SH-SY5Y (cell line): Measurements from ENCODE around the gene LRTM2.

ENCODE experiments used
- GATA2 ChIP-seq: IDR thresholded peaks from 2 replicates; pipeline ENCODE4 v1.6.1; 2011; ENCODE audit warnings: mild to moderate bottlenecking, low read depth, low read length
- GATA3 ChIP-seq: IDR thresholded peaks from 2 replicates; pipeline ENCODE4 v1.6.1; 2011; ENCODE audit warnings: low read depth, mild to moderate bottlenecking, low read length, moderate library complexity

- no peak for TF ChIP-seq GATA3
- no peak for TF ChIP-seq GATA2
Observed at GRCh38 chr12:1794440-1795090, 25.8 kb upstream of the LRTM2 start.
